HCT116 (cell line): ENCODE data around the gene SEC31A.

Experiments
- CTCF ChIP-seq, 3 experiments: fragments of 200-600 bp in 1 of 3; sonication (generic) in 1 of 3; IDR thresholded peaks in 2 of 3; conservative IDR thresholded peaks in 1 of 3; 2 replicates each; pipeline ENCODE4 v1.5.1; 2012 to 2017; ENCODE audit warnings: low read depth in 2 of 3, low read length in 2 of 3, antibody characterized with exemption in 1 of 3, borderline replicate concordance in 1 of 3, control low read depth in 1 of 3, mild to moderate bottlenecking in 1 of 3, mixed read lengths in 1 of 3, mixed run types in 1 of 3, moderate library complexity in 1 of 3; ENCODE audit not compliant: insufficient read depth in 1 of 3
- JUND ChIP-seq: IDR thresholded peaks from 2 replicates; pipeline ENCODE4 v1.6.1; 2012
- RAD21 ChIP-seq: IDR thresholded peaks from 2 replicates; pipeline ENCODE4 v1.6.1; 2012; ENCODE audit warnings: low read depth, mild to moderate bottlenecking
- TCF7L2 ChIP-seq: IDR thresholded peaks from 2 replicates; pipeline ENCODE4 v1.7.0; 2011; ENCODE audit warnings: borderline replicate concordance, inconsistent platforms; ENCODE audit not compliant: insufficient read depth, insufficient read length; ENCODE audit errors: extremely low read depth

GRCh38 chr4:82899374-82900065 lies 8.6 kb upstream of the SEC31A start:
- TF ChIP-seq TCF7L2 (no peak), CTCF (IDR thresholded peaks at IDR 0.05 in 2 of 3, conservative IDR thresholded peaks at IDR 0.05 in 1 of 3; ENCODE audit: borderline replicate concordance in 1 of 3, insufficient read depth in 1 of 3, low read depth in 2 of 3, low read length in 2 of 3) (no peak), JUND (no peak), RAD21 (no peak)
